GM19023 (cell line): ENCODE data around the gene SDC3.

ENCODE experiments used
- ATAC-seq: cut with Tn5 transposase; IDR thresholded peaks from one replicate; pipeline ENCODE4 v1.9.1; 2021; ENCODE audit warnings: mild to moderate bottlenecking, moderate library complexity; ENCODE audit not compliant: unreplicated experiment

Gene SDC3

DNA sequence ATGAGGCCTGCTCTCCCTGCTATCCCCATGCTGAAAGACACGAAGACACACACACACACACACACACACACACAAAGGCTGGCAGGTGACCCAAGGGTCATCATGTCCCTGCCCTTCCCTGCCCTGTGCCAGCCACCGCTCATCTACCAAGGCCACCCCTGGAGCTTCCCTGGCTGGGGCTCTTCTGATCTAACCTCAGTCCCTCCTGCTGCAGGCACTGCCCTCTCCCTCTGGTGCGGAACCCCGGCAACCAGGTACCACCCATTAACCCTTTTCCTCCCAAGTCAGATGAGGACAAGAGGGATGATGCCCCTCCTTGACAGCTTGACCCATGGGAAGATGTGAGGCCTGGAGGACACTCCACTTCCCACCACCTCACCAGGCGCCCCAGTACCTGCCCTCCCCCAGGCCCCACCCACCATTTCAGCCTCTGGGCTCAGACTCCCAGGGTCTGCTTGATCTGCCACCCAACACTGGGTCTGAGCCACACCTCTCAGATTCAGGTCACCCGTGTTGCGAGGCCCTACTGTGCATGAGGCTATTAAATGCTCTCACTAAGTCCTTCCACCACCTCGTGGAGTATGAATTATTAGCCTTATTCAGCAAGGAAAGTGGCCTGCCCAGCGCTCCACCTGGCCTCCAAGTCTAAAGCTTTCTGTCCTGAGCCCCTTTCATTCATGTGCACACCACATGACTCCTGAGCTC, 2.5 kb downstream of the SDC3 start:
- ATAC-seq = no peak

- no peak for ATAC-seq
Measured at GRCh38 chr1:30905403-30905802, 3.2 kb downstream of the SDC3 start.

DNA sequence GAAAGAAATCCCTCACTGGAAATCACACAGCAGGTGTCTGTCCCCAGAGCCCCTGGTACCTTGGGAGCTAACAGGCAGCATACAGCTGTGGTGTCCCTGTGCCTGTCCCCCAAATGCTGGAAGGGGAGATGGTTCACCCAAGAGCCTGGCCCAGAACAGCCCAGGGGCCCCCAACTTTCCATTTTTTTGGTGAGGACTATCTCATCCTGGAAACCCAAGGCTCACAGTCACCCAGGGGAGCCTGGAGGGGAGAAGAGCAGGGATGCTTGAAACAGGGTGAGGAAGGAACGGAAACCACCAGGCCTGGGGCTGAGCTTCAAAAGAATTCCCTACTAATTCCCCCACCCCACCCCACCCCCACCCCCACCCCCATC, 3.6 kb downstream of the SDC3 start:
- no peak for ATAC-seq

DNA sequence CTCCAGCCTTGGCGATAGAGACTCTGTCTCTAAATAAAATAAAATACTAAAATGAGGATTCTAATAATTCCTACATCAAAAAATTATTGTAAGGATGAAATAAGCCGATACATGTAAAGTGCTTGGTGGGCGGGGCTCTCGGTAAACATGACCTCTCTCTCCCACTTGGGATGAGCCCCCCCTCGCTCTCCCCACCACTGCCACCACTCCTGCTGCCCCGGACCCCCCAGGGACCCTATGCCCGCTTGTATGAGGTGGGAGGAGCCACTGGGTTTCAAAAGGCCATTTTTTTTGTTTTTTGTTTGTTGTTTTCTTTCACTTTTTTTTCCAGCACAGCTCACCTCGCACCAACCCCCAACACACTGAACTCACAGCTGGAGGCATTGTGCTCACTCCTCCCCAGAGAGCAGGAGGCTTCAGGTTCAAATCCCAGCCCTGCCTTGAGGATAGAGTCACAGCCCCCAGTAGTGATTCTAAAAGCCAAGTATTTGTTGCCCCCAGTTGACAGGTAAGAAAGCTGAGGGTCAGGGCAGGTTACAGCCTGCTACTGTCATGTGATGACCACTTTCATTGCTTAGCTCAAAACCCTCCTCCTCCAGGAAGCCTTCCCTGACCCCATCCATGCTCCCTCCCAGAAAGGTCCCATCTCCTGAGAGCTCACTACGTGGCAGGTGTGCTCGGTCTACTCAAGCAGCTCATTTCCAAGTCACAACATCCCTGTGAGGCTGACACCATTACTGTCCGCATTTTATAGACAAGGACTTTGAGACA, 4.2 kb downstream of the SDC3 start:
- ATAC-seq = no peak

DNA sequence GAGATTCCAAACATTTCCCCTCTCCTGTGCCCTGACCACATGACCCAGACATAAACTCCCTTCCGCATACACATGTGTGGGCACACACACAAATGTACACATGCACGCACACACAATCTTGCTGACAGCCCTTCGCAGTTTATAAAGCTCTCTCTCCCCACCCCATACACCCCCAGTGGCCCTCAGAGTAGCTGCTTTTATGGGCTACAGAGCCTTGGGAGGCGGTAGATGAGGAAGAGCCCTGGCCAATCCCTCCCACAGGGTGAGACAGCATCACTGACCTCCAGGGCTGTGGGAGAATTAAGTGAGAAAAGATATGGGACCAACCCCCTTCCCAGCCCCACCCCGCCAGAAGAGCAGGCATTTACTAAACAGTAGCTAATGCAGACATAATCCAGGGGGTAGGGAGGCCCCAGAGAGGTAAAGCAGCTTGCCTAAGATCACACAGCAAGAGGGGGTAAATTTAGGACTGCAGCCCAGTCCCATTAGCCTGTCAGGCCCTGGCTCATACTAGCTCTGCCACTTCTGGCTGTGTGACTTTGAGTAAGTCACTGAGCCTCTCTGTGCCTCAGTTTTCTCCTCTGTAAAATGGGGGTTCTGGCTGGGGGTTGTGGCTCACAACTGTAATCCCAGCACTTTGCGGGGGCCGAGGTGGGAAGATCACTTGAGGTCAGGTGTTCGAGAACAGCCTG, 5.1 kb downstream of the SDC3 start:
- no peak for ATAC-seq

GRCh38 chr1:30902593-30903290, 5.8 kb downstream of the SDC3 start:
- ATAC-seq = no peak

GRCh38 chr1:30901798-30902581, 6.6 kb downstream of the SDC3 start:
- ATAC-seq = no peak

GRCh38 chr1:30900931-30901560, 7.5 kb downstream of the SDC3 start:
- ATAC-seq = no peak

- no peak for ATAC-seq
Measured at GRCh38 chr1:30900486-30900885, 8.1 kb downstream of the SDC3 start.

GRCh38 chr1:30899577-30900389, 8.8 kb downstream of the SDC3 start:
- no peak for ATAC-seq

GRCh38 chr1:30898031-30898815, 10.3 kb downstream of the SDC3 start:
- no peak for ATAC-seq

- no peak for ATAC-seq
Measured at GRCh38 chr1:30896905-30897304, 11.7 kb downstream of the SDC3 start.

DNA sequence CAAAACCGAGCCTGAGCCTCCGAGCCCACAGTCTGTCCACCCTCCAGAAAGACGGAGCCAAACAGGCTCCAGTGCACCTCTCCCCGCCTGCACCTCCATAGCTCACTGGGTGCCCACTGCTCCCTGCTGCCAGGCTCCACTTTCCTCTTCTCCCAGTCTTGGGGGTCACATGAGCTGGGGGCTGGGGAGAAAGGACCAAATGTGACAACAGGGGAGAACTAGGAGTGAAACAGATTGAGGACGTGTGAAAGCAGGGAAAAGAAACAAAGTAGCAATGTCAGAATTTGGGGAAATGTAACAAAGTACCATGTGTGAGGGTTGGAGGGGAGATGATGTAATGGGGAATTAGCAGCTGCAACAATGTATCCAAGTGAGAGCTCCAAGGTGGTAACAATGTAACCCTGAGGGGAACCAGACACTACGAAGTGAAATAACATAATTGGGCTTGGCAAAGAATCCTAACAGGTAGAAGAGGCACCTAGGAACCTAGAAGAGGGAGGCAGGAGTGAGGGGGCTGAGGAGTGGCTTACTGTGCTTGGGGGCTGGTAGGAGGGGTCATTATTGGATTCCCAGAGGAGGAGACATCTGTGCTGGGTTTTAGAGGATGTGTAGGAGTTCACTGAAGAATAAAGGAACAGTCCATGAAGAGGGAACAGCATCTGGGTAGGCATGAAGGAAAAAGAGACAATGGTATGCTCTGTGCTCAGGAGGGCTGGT, 12.5 kb downstream of the SDC3 start:
- ATAC-seq = no peak

DNA sequence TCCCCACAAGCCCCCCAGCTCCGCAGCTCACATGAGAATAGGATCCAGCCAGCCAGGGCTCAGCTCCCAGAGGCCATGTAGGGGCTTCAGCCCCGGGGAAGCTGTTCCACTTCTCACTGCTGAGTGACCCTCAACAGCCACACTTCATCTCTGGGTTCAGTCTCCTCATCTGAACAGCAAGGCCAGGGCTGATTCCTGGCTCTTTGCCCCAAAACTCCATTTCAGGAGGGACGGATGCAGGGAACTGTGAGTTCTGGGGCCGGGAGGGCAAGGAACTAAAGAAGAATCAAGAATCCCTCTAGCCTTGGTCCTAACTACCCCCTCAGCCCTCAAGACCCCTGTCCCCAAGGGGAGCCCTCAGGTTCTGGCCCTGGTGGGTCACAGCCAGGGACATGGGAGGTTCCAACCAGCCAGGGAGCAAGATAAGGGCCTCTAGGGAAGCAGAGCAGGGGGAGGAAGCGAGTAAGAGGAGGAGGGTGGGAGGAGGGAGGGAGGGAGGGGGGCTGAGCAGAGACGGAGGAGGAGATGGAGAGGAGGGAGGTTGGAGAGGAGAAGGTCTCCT, 13.1 kb downstream of the SDC3 start:
- ATAC-seq = no peak

GRCh38 chr1:30894508-30894973, 14.0 kb downstream of the SDC3 start:
- no peak for ATAC-seq

DNA sequence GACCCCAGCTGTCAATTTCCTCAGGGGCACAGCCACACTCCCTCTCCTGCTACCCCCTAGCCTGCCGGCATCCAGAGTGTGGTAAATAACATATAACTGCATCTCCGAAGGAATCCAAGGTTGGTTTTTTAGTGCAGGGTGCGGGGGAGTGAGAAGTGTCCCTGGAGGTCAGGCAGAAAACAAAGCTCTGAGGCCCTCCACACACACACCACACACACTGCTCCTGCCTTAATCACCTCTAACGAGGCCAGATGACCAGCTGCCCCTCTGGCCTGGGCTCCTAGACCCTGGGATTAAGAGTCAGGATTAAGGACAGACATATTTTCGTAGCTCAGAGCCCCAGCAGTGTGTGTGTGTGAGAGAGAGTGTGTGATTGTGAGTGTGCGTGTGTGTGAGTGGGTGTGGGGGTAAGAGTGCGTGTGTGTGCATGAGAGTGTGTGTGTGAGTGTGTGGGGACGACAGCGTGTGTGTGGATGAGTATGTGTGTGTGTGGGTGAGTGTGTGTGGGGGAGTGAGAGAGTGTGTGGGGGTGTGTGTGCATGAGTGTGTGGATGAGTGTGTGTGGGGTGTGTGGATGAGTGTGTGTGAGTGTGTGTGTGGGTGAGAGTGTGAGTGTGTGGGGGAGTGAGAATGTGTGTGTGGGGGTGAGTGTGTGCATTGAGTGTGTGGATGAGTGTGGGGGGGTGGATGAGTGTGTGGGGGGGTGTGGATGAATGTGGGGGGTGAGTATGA, 14.6 kb downstream of the SDC3 start:
- ATAC-seq = no peak

DNA sequence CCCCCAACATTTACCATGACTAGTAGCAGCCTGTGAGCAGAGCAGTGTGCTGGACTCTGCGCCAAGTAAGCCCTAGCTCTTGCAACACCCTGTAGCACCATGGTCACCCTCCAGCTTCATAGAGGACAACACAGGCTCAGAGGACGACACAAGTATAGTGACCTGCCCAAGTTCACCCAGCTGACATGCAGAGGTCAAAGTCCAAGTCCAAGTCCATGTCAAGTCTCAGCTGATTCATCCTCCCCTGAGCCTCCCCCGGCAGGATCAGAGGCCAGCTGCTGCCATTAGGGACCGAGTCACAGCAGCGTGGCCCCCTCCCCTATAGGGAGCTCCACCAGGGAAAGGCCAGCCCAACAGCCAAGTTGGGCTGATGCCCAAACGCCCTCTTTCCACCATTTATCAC, 15.9 kb downstream of the SDC3 start:
- ATAC-seq = no peak
